NCI-H526 treated with DMSO at 0.1 percent for 48 hours (cell line): ENCODE results near the gene CCT7.

Experiments used
- DNase-seq: peaks from one replicate; lab custom pipeline; 2025; lab: John Stamatoyannopoulos, UW

The CCT7 gene

GRCh38 chr2:73268830-73269685, 35.0 kb downstream of the CCT7 start:
- peak; percentile 76 for DNase-seq

GRCh38 chr2:73269686-73270465, 35.8 kb downstream of the CCT7 start:
- no peak for DNase-seq

GRCh38 chr2:73272270-73272669, 38.2 kb downstream of the CCT7 start:
- no peak for DNase-seq

- DNase-seq: no peak
These were observed 45.7 kb downstream of the CCT7 start for GRCh38 chr2:73279852-73280251.

- no peak for DNase-seq
These were observed 47.1 kb downstream of the CCT7 start for GRCh38 chr2:73281244-73281643.

GRCh38 chr2:73282924-73283544, 48.9 kb downstream of the CCT7 start:
- no peak for DNase-seq

GRCh38 chr2:73283545-73284295, 49.6 kb downstream of the CCT7 start:
- no peak for DNase-seq

GRCh38 chr2:73284296-73285158, 50.4 kb downstream of the CCT7 start, which contains the start of gene FBXO41:
FBXO41 (minus strand) TSS chr2:73284478; CDS start chr2:73269630, 14,848 bp downstream.
- DNase-seq: peak; percentile 30

- no peak for DNase-seq
These were observed 51.1 kb downstream of the CCT7 start for GRCh38 chr2:73285159-73285739.

- no peak for DNase-seq
These were observed 52.1 kb downstream of the CCT7 start for GRCh38 chr2:73286134-73286655.

GRCh38 chr2:73289304-73289703, 55.2 kb downstream of the CCT7 start:
- no peak for DNase-seq

- DNase-seq: peak; percentile 54
These were observed 56.1 kb downstream of the CCT7 start for GRCh38 chr2:73290049-73290839.

- no peak for DNase-seq
These were observed 57.0 kb downstream of the CCT7 start for GRCh38 chr2:73291093-73291460.

- no peak for DNase-seq
These were observed 57.6 kb downstream of the CCT7 start for GRCh38 chr2:73291461-73292315.

GRCh38 chr2:73292316-73292905, 58.3 kb downstream of the CCT7 start:
- no peak for DNase-seq

- DNase-seq: no peak
These were observed 58.9 kb downstream of the CCT7 start for GRCh38 chr2:73292906-73293533.

- peak; percentile 62 for DNase-seq
These were observed 59.5 kb downstream of the CCT7 start, which contains the start of gene EGR4 for GRCh38 chr2:73293534-73294171. EGR4 (minus strand) TSS chr2:73293548; CDS start chr2:73293317, 231 bp downstream.
